ENCODE results near the gene ZC3H10.
"Not testable (repeated sequence)": the region's sequence is repeated elsewhere in the genome, so short reads cannot be mapped to it uniquely, and the experiment has no call there.

Gene ZC3H10

DNA sequence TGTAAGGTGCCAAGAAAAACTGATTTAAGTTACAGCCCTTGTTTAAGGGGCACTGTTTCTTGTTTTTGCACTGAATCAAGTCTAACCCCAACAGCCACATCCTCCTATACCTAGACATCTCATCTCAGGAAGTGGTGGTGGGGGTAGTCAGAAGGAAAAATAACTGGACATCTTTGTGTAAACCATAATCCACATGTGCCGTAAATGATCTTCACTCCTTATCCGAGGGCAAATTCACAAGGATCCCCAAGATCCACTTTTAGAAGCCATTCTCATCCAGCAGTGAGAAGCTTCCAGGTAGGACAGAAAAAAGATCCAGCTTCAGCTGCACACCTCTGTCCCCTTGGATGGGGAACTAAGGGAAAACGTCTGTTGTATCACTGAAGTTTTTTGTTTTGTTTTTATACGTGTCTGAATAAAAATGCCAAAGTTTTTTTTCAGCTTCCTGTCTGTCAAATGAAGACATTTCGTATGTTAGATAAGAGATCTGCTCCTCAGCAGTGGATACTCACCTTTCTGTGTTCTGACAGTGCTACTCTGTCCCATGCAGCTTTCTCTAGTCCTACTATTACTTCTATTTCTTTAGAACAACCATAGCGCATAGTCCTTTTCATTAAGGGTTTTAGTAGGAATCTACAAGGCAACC lies 14.9 kb upstream of the ZC3H10 start:
- DNase-seq (ENCODE audit: low spot score): no peak

GRCh38 chr12:56103823-56104108 lies 14.3 kb upstream of the ZC3H10 start:
- DNase-seq (ENCODE audit: low spot score): no peak

- DNase-seq (ENCODE audit: low spot score): peak; percentile 99
Measured at GRCh38 chr12:56104109-56104814, 13.8 kb upstream of the ZC3H10 start, which contains the start of gene PA2G4. Gene PA2G4, plus strand, starts transcription at chr12:56104559. Its CDS starts 179 bp downstream, at chr12:56104738.

- DNase-seq (ENCODE audit: low spot score): no peak
Measured at GRCh38 chr12:56104815-56105608, 13.1 kb upstream of the ZC3H10 start.

DNA sequence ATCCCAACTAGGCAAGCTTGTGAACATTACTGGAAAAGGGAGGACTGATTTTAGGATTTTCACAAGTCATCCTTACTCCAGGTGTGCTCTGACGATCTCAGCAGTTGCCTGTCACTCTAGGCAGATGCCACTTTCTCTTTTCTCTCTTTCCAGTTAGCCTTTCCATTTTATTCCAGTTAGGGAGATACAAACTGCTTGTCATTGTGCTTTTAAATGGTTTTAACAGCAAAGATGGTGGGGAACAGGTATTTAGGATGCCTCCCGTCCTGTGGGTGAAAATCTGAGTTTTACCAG lies 12.5 kb upstream of the ZC3H10 start:
- no peak for DNase-seq (ENCODE audit: low spot score)

DNA sequence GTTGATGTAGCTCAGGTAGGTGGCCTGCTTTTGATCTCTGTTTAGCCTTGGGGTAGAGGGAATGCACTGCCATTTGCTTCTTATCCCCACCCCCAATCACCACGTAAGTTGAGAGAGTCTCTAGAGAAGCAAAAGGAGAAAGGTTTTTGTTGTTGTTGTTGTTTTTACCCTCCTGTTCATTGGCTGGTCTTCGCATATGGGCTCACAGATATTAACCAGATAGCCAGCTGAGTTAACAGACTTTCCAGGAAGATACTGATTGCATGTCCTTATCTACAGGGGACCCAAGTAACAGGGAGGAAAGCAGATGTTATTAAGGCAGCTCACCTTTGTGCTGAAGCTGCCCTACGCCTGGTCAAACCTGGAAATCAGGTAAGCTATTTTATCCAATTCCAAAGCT lies 10.8 kb upstream of the ZC3H10 start:
- no peak for DNase-seq (ENCODE audit: low spot score)

GRCh38 chr12:56110571-56110970 lies 7.5 kb upstream of the ZC3H10 start:
- DNase-seq (ENCODE audit: low spot score): no peak

- no peak for DNase-seq (ENCODE audit: low spot score)
Measured at GRCh38 chr12:56114084-56114483, 4.0 kb upstream of the ZC3H10 start.

GRCh38 chr12:56115329-56115728 lies 2.7 kb upstream of the ZC3H10 start:
- peak; percentile 12 for DNase-seq (ENCODE audit: low spot score)

- DNase-seq (ENCODE audit: low spot score): peak; percentile 98
Measured at GRCh38 chr12:56116267-56117081, 1.6 kb upstream of the ZC3H10 start, which contains the start of gene RPL41. Gene RPL41, plus strand, starts transcription at chr12:56116633.

DNA sequence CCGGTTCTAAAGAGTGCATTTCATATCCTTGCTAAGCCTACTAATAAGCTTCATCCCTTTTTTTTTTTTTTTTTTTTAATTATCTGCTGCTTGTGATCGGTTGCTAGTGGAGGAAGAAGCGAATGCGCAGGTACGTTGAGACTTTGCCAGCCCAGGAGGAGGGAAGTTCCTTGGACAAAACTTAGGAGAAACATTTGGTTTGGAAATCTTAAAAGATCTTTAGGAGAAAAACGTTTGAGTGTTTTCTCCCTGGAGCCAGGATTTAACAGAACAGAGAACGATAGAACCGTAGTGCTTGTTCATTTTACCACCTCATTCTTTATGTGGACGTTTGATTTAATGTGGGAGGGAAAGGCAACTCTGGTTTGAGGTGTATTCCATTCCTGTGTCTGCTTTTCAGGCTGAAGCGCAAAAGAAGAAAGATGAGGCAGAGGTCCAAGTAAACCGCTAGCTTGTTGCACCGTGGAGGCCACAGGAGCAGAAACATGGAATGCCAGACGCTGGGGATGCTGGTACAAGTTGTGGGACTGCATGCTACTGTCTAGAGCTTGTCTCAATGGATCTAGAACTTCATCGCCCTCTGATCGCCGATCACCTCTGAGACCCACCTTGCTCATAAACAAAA lies 872 bp upstream of the ZC3H10 start:
- DNase-seq (ENCODE audit: low spot score): not testable (repeated sequence)

DNA sequence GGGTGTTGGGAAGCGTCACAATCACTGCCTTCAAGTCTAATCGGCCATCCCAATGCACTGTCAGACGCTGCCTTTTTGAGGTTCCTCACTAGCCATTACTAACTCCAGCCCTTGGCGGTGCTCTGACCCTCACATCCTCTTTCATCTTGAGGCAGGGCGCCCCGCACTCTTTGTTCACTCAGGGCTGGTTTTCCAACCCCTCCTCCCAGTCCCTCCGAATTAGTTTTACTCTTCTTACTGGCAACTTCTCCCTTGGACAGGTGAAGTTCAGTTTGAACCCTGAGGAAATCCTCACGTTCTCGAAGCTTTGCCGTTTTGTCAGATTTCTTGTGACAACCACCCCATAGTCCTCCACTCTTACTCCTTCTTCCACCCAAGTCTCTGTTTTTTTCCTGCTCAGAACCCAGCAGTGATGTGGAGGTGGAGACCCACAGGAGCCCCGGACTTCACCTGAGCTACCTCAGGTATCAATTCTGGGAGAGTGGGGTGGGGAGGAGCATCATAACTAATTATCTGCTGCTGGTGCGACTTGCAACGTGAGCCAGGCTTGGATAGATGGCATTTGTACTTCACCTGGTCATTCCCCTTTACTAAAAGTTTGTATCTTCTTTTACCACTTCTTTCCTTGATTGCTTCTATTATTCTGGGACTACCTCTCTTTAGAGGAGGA lies 757 bp downstream of the ZC3H10 start:
- no peak for DNase-seq (ENCODE audit: low spot score)

- DNase-seq (ENCODE audit: low spot score): peak; percentile 89
Measured at GRCh38 chr12:56119361-56119796, 1.3 kb downstream of the ZC3H10 start.

GRCh38 chr12:56120158-56120846 lies 2.2 kb downstream of the ZC3H10 start:
- no peak for DNase-seq (ENCODE audit: low spot score)

- no peak for DNase-seq (ENCODE audit: low spot score)
Measured at GRCh38 chr12:56121204-56121870, 3.3 kb downstream of the ZC3H10 start.

GRCh38 chr12:56122637-56123036 lies 4.6 kb downstream of the ZC3H10 start:
- DNase-seq (ENCODE audit: low spot score): no peak

GRCh38 chr12:56124133-56124532 lies 6.1 kb downstream of the ZC3H10 start:
- no peak for DNase-seq (ENCODE audit: low spot score)

GRCh38 chr12:56126732-56127239 lies 8.7 kb downstream of the ZC3H10 start:
- DNase-seq (ENCODE audit: low spot score): peak; percentile 13

DNA sequence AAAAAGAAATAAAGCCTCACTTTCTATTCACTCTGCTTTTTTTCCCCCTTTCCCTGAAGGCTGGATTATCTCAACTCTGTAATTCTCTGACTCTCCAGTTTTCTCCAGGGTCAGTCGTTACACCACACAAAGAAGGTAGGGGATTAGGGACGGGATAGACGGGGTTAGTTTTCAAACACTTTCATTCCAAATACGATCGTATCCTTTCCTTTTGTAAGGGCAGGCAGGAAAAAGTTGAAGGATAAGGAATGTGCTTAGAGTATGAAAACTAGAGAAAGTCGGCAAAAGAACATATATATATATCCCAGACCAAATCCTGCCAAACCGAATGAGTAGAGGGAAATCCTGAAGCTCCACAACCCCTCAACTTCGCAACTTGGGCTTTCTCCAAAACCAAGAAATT lies 9.4 kb downstream of the ZC3H10 start:
- no peak for DNase-seq (ENCODE audit: low spot score)
